GM06990 (cell line): Measurements from ENCODE around the gene GPC1.

ENCODE experiments used
- DNase-seq: peaks from one replicate; pipeline ENCODE4 v3.0.0-alpha.2; 2011; ENCODE audit not compliant: insufficient read length; ENCODE audit errors: extremely low read depth
- H3K27me3 ChIP-seq: replicated peaks from 2 replicates; pipeline ENCODE4 v1.6.0; 2011; ENCODE audit warnings: low read length; ENCODE audit not compliant: control insufficient read depth, insufficient read depth
- H3K36me3 ChIP-seq: 2 replicates; pipeline ENCODE4 v1.5.1; 2011; ENCODE audit warnings: low read length; ENCODE audit not compliant: control insufficient read depth, insufficient read depth
- H3K4me3 ChIP-seq: replicated peaks from 2 replicates; pipeline ENCODE4 v1.5.1; 2011; ENCODE audit warnings: low read depth, mild to moderate bottlenecking, control low read depth, low read length
- TF ChIP-seq, protein P1 (sequence below): IDR thresholded peaks from 2 replicates; pipeline ENCODE4 v1.5.1; 2011; ENCODE audit warnings: low read length, control low read depth, mild to moderate bottlenecking, inconsistent platforms; ENCODE audit not compliant: insufficient read depth, poor library complexity, severe bottlenecking

Gene GPC1

GRCh38 chr2:240400371-240401161, 34.9 kb upstream of the GPC1 start:
- no peak for DNase-seq
- Histone ChIP-seq H3K4me3 (no peak overlapping the region), H3K27me3 (no peaks in the 10 kb centered on the region; the same call in 1 of the 2 replicates), H3K36me3 (no peaks in the 10 kb centered on the region)
- TF ChIP-seq, protein P1, sequence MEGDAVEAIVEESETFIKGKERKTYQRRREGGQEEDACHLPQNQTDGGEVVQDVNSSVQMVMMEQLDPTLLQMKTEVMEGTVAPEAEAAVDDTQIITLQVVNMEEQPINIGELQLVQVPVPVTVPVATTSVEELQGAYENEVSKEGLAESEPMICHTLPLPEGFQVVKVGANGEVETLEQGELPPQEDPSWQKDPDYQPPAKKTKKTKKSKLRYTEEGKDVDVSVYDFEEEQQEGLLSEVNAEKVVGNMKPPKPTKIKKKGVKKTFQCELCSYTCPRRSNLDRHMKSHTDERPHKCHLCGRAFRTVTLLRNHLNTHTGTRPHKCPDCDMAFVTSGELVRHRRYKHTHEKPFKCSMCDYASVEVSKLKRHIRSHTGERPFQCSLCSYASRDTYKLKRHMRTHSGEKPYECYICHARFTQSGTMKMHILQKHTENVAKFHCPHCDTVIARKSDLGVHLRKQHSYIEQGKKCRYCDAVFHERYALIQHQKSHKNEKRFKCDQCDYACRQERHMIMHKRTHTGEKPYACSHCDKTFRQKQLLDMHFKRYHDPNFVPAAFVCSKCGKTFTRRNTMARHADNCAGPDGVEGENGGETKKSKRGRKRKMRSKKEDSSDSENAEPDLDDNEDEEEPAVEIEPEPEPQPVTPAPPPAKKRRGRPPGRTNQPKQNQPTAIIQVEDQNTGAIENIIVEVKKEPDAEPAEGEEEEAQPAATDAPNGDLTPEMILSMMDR = no peak

- no peak overlapping the region for H3K4me3 ChIP-seq
- H3K36me3 ChIP-seq = no peaks in the 10 kb centered on the region
- DNase-seq = no peak
- TF ChIP-seq, protein P1 = no peak
- H3K27me3 ChIP-seq = no peaks in the 10 kb centered on the region; the same call in 1 of the 2 replicates
These were observed 34.2 kb upstream of the GPC1 start for GRCh38 chr2:240401308-240401707.

DNA sequence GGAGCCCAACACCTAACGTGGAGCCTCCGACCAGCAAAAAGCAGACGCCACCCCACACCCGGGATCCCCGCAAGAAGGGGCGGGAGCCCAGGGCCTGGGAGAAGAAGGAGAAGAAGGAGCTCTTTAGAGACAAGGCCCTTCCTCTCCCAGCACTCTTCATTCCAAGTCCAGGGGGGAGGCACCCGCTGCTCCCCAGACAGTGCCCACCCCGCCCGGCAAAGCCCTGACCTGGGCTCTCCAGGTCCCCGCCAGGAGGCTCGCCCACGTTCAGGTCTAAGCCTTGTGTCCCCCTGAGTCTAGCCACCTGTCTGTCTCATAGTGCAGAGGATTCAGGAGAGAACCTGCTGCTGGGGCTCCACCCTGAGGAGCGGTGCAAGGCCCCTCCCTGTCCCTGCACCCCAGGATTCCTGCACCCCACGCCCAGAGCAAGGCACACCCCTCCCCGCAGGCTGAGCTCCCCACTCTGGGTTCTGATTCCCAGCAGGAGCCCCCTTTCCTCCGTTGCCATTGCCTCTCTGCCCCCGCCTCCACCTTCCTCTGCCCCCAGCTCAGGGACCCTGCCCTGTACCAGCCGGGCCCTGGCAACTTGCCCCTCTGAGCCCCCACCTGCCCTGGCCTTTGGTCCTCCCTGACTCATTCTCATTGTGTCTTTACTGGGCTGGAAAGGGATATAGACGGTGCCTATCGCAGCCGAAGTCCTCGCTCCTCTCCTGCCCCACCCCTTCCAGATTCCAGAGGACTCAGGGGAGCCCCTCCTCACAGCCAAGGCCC, 33.5 kb upstream of the GPC1 start:
- TF ChIP-seq, protein P1 = no peak
- no peaks in the 10 kb centered on the region; the same call in 1 of the 2 replicates for H3K27me3 ChIP-seq
- H3K36me3 ChIP-seq = no peaks in the 10 kb centered on the region
- DNase-seq = no peak
- no peak overlapping the region for H3K4me3 ChIP-seq

DNA sequence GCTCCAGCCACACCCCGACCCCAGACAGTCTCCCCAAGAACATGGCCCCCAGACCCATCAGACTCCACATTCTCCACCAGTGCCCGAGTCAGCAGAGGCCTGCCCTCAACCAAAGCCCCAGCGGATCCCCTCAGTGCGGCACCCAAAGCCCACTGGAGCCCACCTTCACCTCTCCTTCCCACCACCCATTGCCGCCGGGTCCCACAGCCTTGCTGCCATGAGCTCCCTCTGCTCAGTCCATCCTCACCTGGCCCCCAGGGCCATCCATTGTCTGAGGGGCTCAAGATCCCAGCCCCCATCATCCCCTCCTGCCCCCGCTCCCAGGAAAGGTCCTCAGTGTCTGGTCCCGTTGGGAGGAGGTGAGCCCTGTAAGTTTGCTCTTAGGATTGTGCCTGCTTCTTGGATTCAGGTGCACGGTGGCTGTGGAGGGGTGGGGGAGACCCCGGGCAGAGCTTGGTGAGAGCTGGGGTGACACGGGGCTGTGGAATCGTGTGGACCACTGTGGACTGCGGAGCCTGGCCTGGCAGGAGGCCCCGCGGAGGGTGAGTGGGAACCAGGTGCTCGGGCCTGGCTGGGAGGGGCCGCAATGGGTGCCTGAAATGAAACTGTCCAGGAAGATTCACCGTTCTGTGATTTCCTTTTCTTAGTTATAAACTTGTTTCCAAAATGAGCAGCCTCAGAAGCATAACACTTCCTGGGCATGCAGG, 32.7 kb upstream of the GPC1 start:
- H3K27me3 ChIP-seq = no peaks in the 10 kb centered on the region; the same call in 1 of the 2 replicates
- no peaks in the 10 kb centered on the region for H3K36me3 ChIP-seq
- H3K4me3 ChIP-seq = no peak overlapping the region
- TF ChIP-seq, protein P1 = no peak
- no peak for DNase-seq

DNA sequence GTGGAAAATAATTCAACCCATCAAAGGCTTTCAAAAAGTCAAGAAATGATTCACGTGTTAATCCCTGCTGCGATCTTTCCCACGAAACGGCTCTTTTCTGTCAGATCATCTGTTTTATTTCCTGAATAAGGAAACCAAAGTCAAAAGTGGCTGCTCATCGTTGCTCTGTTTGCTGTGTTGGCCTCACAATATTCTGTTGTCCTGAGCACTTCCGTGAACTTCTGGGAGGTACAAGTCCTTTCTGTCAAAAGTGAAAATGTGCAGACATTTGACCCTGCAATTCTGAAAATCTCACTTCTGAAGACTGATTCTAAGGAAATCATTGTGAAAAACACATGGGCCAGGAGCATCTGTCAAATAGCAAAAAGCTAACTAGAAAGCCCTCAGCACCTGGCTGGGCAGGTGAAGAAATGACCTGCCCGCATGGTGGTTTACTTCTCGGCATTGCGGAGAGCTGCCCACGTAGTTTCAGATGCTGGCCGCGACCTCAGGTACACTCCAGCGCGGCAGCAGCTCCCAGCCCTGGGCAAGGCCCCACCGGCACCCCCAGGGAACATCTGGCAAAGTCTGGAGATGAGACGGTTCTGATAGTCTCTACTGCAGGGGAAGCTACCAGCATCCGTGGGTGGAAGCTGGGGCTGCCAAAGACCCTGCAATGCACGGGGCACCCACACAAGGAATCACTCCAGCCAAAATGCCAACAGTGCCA, 31.9 kb upstream of the GPC1 start:
- DNase-seq = no peak
- Histone ChIP-seq H3K36me3 (no peaks in the 10 kb centered on the region), H3K27me3 (no peaks in the 10 kb centered on the region), H3K4me3 (no peak overlapping the region)
- TF ChIP-seq, protein P1 = no peak
